ENCODE data around the gene TOPBP1. TPM values are rescaled to one million over a fixed set of nuclear protein-coding genes. Genes with fewer than 3 reads are reported as not detected.

Gene TOPBP1
- total RNA-seq, 4 donors from 2014 or later = 15.6 to 29.1 (median 17.5) TPM

DNA sequence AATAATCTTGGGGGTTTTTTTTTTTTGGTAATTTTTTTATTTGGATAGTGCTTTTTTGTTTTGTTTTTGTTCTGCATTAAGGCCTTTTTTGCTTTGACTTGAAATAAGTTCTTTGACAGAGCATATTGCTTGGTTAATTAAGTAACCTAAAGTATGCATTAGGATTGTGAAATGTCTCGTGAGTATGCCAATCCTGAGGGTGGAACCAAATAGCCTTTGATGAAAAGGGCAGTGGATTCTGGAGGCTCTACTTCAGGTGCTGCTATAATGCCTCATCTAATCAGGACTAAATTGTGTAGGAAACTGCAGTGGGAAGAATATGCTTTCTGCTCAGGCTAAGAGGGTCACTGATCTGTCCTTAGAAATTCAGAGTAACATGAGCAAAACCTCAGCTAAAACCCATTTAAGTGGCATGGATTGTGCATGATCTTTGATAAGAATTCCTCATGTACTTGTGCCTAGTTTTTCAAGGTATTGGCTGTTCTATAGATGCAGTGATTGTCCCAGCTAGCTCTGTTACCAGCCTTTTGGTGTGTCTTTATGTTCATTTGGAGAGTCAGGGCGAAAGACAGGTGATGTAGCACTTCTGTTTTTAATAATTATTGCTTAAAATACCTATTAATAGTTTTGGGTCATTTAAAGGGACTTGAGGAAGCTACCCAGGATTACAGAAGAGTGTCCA, 72.8 kb downstream of the TOPBP1 start:
- peaks cover 45 to 70% (median 61%) of the 10 kb centered on the region in 4 donors for H3K36me3 ChIP-seq
- H3K27ac ChIP-seq (replicated peaks in 1 of 4) = no peak overlapping the region
- no peaks in the 10 kb centered on the region for H3K27me3 ChIP-seq
- peaks cover 0 to 15% (median 5%) of the 10 kb centered on the region in 4 donors for H3K4me1 ChIP-seq
- no peak overlapping the region for H3K4me3 ChIP-seq
- intact Hi-C loops (cut with DNase I) = no loop called here
- TF ChIP-seq, protein P1, sequence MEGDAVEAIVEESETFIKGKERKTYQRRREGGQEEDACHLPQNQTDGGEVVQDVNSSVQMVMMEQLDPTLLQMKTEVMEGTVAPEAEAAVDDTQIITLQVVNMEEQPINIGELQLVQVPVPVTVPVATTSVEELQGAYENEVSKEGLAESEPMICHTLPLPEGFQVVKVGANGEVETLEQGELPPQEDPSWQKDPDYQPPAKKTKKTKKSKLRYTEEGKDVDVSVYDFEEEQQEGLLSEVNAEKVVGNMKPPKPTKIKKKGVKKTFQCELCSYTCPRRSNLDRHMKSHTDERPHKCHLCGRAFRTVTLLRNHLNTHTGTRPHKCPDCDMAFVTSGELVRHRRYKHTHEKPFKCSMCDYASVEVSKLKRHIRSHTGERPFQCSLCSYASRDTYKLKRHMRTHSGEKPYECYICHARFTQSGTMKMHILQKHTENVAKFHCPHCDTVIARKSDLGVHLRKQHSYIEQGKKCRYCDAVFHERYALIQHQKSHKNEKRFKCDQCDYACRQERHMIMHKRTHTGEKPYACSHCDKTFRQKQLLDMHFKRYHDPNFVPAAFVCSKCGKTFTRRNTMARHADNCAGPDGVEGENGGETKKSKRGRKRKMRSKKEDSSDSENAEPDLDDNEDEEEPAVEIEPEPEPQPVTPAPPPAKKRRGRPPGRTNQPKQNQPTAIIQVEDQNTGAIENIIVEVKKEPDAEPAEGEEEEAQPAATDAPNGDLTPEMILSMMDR (IDR thresholded peaks at IDR 0.05) = no peak
- no peak for TF ChIP-seq EP300 (IDR thresholded peaks at IDR 0.05)
- TF ChIP-seq POLR2A (IDR thresholded peaks at IDR 0.05; ENCODE audit: low read depth) = no peak
- no peak for TF ChIP-seq POLR2AphosphoS5 (IDR thresholded peaks at IDR 0.05)
- 75% methylated on average over 2 of the region's 2 CpGs for WGBS
- DNase-seq (ENCODE audit: extremely low spot score) = no peak
- no peaks in the 10 kb centered on the region for H3K9me3 ChIP-seq

DNA sequence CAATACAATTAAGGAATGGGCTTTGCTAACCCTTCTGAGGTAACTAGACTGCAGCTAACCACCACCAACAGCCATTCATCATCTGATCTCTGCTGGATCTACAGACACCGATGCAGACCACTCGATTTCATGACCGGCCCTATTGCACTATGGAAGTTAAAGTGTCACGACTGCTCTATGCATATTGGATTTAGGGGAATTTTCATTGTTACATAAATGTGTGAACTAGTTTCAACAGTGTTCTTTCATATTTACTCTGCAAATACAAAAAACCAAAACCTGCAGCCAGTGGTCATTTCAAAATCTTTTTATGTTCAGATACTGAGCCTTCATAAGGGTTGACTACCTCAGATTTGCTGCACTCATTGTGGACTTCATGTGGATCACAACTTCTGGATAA, 73.7 kb downstream of the TOPBP1 start:
- H3K27me3 ChIP-seq = no peaks in the 10 kb centered on the region
- DNase-seq (ENCODE audit: extremely low spot score) = no peak
- H3K4me3 ChIP-seq = no peak overlapping the region

DNA sequence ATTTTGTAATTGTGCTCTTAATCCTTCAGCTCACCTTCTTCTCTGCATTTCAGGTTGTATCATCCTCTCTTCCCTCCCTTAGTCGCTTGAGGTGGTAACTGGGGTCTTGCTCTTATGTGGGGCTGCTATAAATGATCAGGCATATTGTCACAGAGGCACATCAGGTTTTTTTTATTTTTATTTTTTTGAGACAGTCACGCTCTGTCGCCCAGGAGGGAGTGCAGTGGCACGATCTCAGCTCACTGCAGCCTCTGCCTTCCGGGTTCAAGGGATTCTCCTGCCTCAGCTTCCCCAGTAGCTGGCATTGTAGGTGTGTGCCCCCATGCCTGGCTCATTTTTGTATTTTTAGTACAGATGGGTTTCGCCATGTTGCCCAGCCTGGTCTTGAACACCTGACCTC, 78.3 kb downstream of the TOPBP1 start:
- Histone ChIP-seq H3K9me3 (no peaks in the 10 kb centered on the region), H3K36me3 (peaks cover 65 to 99% (median 85%) of the 10 kb centered on the region in 4 donors), H3K4me3 (no peak overlapping the region), H3K4me1 (peaks cover 26 to 56% (median 46%) of the 10 kb centered on the region in 4 donors), H3K27ac (replicated peaks in 1 of 4) (no peak overlapping the region), H3K27me3 (no peaks in the 10 kb centered on the region)
- TF ChIP-seq EP300 (IDR thresholded peaks at IDR 0.05) (no peak), POLR2AphosphoS5 (IDR thresholded peaks at IDR 0.05) (no peak), POLR2A (IDR thresholded peaks at IDR 0.05; ENCODE audit: low read depth) (no peak)
- TF ChIP-seq, protein P1 (IDR thresholded peaks at IDR 0.05) = no peak
- no peak for DNase-seq (ENCODE audit: extremely low spot score)
- WGBS = 85% methylated on average over 6 of the region's 6 CpGs
- intact Hi-C loops (cut with DNase I) = no loop called here

More for the DNA sequence above, 73.7 kb downstream of the TOPBP1 start:
- intact Hi-C loops (cut with DNase I) = no loop called here
- Histone ChIP-seq H3K27ac (replicated peaks in 1 of 4) (no peak overlapping the region), H3K36me3 (peaks cover 53 to 79% (median 69%) of the 10 kb centered on the region in 4 donors), H3K9me3 (no peaks in the 10 kb centered on the region), H3K4me1 (peaks cover 6 to 15% (median 10%) of the 10 kb centered on the region in 4 donors)
- WGBS = 99% methylated on average over 4 of the region's 4 CpGs
- TF ChIP-seq POLR2A (IDR thresholded peaks at IDR 0.05; ENCODE audit: low read depth) (no peak), EP300 (IDR thresholded peaks at IDR 0.05) (no peak), POLR2AphosphoS5 (IDR thresholded peaks at IDR 0.05) (no peak)
- TF ChIP-seq, protein P1 (IDR thresholded peaks at IDR 0.05) = no peak

DNA sequence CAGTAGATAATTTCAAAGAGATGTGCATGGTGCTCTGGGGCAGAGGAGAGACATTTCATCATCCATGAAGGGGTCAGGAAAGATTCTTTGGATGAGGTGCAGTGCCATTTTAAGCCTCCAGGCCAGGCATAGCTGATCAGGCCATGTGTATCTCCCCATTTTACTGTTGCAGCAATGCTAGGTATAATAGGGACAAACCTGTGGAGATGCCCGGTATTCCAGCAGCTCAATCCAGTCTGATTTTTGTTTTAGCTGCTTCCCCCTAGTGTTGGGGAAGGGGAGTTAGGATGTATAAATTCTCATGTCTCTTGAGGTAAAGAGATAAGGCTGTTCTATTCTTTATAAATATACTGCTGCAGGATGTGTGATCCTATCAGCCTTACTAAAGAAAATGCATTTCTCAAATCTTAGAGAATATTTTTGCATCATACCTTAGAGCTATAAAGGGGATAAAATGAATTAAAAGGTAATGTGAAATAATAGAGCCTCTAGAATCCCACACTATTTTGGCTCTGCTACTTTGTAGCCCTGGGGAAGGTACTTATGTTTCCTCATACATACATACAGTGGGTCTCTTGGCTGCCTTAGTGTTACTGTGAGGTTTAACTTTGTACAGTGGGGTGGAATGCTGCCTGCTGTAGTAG, 83.1 kb downstream of the TOPBP1 start:
- intact Hi-C loops (cut with DNase I) = loop anchor here (2.0 to 10.0 kb wide), 4 partner anchors 90 to 854 kb away; partner anchors contain the start of gene NPHP3
- no peak for TF ChIP-seq EP300 (IDR thresholded peaks at IDR 0.05)
- no peak for TF ChIP-seq POLR2AphosphoS5 (IDR thresholded peaks at IDR 0.05)
- TF ChIP-seq, protein P1 (IDR thresholded peaks at IDR 0.05) = peak; percentile 40 to 56 (median 52)
- Histone ChIP-seq H3K4me1 (peaks cover 57 to 88% (median 82%) of the 10 kb centered on the region in 4 donors), H3K27me3 (no peaks in the 10 kb centered on the region), H3K27ac (replicated peaks in 1 of 4) (no peak overlapping the region), H3K36me3 (peaks cover 23 to 76% (median 53%) of the 10 kb centered on the region in 4 donors), H3K4me3 (peak overlapping the region in 1 of 4 donors; percentile 4), H3K9me3 (no peaks in the 10 kb centered on the region)
- 9% methylated on average over 1 of the region's 1 CpG for WGBS
- no peak for DNase-seq (ENCODE audit: extremely low spot score)

Measured in esophagus muscularis mucosa (tissue), 4 donors.